SHP77 (cell line): ENCODE measurements around the gene ESYT3.
A peak's percentile ranks its signal among the peaks of the same experiment; 100 is the strongest.

Source experiments
- DNase-seq, 2 experiments: peaks; one replicate each; lab custom pipeline; 2025; lab: John Stamatoyannopoulos, UW

Gene ESYT3, protein sequence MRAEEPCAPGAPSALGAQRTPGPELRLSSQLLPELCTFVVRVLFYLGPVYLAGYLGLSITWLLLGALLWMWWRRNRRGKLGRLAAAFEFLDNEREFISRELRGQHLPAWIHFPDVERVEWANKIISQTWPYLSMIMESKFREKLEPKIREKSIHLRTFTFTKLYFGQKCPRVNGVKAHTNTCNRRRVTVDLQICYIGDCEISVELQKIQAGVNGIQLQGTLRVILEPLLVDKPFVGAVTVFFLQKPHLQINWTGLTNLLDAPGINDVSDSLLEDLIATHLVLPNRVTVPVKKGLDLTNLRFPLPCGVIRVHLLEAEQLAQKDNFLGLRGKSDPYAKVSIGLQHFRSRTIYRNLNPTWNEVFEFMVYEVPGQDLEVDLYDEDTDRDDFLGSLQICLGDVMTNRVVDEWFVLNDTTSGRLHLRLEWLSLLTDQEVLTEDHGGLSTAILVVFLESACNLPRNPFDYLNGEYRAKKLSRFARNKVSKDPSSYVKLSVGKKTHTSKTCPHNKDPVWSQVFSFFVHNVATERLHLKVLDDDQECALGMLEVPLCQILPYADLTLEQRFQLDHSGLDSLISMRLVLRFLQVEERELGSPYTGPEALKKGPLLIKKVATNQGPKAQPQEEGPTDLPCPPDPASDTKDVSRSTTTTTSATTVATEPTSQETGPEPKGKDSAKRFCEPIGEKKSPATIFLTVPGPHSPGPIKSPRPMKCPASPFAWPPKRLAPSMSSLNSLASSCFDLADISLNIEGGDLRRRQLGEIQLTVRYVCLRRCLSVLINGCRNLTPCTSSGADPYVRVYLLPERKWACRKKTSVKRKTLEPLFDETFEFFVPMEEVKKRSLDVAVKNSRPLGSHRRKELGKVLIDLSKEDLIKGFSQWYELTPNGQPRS

DNA sequence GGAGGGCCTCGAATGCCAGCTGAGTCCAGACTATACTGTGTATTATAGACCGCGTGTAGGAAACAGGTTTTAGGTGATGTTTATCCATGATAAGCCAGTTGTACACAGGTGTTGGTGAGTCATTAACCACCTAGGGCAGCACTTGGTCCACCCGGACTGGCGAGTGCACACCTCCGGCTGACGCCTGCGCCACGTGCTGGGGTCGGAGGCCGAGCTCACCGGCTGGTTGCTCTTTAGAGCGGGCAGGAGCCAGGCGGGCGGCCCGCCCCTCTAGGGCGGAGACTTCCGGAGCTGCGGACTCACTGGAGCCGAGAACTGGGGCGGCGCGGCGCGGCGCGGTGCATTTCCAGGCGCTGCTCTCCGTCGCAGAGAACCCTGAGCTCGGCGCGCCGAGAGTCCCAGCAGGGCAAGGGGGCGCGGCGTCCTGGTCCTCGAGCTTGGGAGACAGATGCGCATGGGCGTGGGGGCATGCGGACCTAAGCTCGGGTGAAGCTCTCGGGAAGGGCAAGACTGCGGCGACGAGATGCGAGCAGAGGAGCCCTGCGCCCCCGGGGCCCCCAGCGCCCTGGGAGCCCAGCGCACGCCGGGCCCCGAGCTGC is at the start of gene ESYT3:
Gene ESYT3, plus strand, starts transcription at position 341 of the 599 bp plus-strand sequence. Its CDS starts 183 bp downstream, at position 524.
- no peak for DNase-seq

DNA sequence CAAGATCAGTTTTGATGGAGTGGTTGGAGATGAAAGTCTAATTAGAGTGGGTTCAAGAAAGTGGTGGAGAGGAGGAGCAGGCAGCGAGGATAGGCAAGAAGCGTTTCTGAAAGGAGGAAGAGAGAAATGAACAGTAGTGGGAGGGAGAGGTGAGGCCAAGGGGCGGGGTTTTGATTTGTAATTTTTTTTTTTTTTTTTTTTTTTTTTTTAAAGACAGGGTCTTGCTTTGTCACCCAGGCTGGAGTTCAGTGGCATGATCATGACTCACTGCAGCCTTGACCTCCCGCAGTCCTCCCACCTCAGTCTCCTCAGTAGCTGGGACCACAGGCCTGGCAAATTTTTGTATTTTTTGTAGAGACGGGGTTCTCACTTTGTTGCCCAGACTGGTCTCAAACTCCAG is 49.4 kb upstream of the ESYT3 start:
- DNase-seq = no peak

DNA sequence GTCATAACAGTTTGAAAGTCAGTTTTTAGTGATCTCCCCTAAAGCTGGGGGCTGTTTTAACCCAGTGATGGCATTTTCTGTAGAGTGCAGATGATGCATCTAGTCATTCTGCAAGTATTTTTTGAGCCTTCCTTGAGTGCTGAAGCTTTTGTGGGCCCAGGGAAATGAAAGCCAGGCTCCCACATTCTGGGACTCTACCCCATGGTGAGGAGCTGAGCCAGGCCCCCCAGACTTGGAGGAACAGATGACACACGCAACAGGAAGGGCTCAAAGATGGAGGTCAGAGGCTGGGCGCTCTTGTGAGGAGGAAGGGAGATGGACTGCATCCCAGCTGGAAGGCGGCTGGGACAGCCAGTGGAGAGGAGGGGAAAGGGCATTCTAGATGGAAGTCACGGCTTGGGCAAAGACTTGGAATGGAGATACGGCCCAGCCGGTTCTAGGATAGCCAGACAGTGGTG is 45.2 kb upstream of the ESYT3 start:
- no peak for DNase-seq

DNA sequence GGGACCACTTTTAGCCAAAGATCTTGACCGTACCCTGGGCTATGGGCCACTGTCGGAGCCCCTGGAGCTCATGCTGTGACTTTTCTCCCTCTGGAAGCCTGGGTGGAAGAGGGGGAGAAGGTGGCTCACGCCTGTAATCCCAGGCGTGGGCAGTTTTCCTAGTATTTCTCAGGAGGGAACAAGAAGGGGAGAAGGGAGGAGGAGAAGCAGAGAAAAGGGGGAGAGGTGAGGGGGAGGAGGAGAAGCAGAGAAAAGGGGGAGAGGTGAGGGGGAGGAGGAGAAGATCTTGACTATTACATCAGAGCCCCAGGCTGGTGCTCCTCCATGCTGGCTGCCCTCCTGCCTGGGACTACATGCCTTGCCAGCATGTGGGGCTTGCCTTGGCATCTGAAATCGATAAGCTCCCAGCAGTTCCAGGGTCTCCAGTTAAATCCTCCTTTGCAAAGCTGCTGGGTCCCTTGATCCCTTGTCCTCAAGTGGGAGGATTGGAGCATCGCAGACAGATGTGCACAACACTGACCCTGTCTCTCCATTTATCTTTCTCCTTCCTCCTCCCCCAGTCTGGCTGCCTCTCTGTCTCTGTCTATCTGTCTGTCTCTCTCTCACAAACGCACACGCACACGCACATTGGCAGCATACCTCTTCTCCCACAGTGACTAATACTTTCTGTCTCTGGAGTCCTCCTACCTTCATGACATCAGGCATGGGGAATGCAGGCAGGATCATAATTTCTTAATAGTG is 44.4 kb upstream of the ESYT3 start:
- no peak for DNase-seq

DNA sequence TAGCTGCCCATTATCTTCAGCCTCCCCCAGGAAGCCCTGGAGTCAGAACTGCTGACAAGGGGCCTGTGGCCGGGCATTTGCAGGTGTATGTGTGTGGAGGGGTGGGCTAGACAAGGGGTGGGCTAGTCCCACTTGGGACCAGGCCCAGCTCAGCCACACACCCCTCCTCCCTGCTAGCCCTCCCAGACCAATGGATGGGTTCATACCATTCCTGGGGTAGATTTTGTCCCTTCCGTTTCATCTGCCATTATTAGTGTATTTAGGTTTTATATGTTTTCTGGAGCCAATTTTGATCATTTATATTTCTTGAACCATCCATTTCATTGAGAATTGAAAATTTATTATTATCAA is 43.9 kb upstream of the ESYT3 start:
- DNase-seq = no peak

DNA sequence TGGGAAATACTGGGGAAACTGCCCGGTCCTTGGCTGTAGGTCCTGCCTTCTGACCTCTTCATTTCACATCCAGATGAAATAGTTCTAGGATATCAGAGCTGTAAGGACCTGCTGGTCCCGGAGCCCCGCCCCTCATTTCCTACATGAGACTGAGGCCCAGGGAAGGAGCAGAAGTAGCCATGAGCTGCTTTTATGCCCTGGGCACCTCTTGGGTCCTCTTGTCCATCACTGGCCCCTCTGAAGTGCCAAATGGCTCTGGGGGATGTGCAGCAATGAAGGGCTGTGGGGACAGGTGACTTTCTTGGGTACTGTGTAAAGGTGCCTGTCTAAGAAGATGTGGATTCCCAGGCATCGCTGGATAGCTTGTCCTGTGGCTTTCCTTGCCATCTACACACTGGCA is 40.3 kb upstream of the ESYT3 start:
- no peak for DNase-seq

DNA sequence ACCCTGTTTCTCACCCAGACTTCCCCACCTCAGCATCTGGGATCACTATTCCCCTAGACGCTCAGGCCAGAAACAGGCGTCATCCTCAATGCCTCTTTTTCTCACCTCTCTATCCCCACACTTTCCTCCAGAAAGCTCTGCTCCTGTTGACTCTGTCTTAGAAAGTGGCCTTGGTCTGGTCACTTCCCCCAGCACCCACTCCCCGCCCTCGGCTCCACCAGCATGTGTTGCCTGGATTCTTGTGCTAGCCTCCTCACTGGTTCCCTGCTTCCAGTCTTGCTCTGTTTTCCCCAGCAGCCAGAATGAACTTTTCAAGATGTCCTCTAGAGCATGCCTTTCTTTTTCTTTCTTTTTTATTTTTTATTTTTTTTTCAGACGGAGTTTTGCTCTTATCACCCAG is 39.7 kb upstream of the ESYT3 start:
- DNase-seq = no peak

DNA sequence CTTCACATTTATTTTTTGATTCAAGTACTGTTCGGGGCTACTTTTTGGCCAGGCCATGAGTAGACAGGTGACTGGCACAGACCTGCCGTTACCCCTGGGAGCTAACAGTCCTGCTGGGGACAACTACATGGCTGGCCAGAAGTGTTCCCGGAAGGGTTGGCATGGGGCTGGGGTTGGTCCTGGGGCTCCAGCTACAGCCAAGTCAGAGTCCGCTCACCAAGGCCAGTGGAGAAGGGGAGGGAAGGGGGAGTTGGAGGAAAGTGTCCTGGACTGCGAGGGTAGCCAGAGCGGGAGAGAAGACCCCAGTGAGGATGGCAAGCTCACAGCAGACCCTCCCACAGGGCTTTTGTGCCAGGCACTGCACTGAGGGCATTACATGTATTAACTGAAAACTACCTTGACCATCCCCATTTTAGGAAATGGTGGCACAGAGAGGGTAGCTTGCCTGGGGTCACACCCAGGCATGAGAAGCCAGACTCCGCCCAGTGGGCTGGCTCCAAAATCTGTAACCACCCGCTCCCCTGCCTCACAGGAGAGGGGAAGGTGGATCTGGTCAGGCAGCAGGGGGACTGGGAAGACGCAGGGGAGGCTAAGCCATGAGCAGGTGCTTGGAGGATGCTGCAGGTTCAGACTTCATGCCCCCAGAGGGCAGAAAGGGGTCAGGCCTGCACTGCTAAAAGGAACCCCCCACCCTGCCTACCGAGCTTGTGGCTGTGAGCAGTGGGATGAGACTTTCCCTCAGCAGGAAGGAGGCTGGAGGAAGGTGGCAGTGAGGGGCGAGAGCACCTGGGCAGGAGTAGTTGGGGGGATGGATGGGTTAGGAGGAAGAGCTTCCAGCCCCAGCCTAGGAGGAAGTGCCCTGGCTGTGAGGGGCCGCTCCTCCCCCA is 38.3 kb upstream of the ESYT3 start:
- DNase-seq = no peak

DNA sequence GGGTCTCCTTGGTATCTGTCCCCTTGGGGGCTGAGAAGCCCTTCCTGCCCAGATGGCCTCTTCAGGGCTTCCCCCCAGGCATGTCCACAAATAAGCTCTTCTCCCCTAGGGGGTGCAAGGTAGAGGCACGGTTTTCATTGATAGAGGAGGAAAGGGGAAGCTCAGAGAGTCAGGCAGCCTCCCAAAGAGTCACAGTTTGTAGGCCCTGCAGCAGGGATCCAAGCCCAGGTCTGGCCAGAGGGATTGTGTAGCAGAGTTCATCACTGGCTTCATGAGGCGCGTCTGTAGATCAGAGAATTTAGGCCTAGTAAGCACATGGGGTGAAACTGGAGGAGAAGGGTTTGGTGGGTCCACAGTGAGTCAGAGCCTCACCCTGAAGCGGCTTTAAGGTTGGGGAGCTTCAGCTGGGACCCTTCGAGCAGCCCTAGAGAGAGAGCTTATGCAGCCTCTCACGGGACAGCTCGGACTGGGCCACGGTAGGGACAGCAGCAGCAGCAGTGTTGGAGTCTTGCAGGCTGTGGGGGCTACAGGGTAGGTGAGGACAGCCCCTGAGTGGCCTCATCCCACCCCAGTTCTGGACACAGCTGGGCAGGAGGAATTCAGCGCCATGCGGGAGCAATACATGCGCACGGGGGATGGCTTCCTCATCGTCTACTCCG is 37.5 kb upstream of the ESYT3 start:
- no peak for DNase-seq

DNA sequence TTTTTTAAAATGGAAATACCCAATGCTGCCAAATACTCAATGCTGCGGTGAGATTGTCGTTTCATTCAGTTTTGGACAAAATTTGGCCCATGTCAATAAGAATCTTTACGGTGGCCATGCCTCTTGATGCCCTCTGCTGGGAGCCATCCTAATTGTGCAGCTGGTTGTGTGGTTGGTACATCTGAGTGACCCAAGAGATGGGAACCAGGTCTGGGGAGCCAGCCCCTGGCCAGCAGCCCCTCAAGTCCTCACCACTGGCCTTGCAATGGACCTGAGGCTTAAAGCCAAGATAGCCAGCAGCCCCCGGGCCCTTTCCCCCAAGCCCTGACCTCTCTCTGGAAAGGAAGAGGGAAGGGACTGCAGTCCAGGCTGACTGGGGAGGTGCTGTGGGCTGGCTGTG is 36.4 kb upstream of the ESYT3 start:
- DNase-seq = no peak

DNA sequence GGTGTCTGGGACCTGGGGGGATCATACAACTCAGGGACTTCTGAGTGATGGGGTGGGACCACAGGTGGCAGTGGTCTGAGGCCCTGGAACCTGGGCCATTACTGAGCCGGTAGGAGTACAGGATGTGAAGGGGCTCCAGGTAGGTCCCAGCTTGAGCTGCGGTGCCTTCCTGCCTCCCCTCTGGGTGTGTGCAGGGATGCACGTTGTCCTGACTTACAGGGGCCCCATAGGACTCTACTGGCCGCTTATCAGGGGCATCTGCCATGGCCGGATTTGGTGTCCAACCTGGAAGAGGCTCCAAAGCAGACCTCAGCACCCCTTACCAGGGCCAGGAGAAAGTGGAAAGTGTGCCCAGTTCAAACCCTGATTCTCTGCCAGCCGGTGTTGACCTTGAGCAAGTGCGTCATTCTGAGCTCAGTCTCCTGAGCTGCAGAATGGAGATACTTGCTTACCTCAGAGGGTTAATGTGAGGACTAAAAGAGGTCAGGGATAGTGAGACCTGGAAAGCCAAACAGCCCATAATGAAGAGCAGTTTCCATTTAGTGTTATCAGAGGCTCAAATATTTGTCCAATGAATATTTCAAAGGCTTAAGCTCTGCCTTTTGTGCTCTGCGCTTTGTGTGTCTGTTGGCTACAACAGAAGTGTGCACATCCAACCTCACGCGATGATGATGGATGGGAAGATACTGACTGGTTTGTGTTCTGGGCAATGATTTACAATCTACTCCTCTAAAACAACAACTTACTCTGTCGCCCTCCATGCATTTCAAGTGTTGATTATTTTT is 35.4 kb upstream of the ESYT3 start:
- peak; percentile 50 to 88 for DNase-seq

DNA sequence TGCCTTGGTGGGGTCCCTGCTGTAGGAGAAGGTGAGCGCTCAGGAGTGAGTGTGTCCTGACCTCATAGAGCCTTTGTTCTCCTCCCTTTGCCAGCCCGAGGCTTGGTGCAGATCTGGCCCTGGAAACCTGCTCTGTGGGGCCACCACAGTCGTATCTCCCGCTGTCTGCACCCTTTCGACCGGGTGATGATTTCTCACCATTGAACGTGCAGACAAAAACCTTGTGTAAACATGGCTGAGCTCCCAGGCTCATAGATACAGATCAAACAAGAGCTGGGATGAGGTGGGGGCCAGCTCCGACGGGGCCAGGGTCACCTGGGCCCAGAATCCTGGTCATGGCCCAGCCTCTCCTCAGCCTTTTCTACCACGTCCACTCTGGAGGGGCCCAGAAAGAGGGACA is 34.6 kb upstream of the ESYT3 start:
- DNase-seq = peak; percentile 67 to 76

DNA sequence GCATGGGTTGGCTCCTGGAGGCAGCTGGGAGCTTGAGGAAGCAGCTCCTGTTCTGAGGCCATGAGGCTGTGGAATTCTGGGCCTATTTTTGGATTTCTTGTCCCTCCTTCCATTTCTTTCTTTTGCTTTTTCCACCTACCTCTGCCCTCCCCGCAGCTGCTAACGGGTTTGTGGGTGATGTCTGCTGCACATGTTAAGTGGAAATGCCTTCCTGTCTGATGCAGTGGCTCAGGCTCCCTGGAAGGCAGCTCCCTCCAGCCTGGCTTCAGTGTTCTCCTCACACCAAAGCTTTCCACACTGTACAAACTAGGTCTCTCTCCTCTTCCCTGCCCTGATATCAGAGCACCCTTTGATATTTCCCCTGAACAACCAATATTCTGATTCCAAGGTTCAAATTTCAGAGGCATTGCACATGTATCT is 33.8 kb upstream of the ESYT3 start:
- peak in 1 of 2 experiments; percentile 4 for DNase-seq

DNA sequence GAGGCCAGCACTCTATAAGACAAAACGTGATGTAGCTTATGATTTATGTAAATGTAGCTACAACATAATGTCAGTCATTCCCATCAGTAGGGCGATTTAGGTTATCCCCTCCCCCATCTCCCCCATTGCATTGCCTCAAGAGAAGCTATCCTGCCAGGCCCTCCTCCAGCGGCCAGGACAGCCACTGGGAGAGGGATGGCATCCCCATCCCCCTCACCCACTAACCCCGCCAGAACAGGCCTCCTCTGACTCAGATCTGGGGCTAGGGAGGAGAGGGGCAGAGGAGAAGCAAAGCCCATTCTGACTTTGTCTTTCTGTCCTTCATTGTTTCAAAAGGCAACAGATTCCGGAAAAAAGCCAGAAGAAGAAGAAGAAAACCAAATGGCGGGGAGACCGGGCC is 32.6 kb upstream of the ESYT3 start:
- no peak for DNase-seq

DNA sequence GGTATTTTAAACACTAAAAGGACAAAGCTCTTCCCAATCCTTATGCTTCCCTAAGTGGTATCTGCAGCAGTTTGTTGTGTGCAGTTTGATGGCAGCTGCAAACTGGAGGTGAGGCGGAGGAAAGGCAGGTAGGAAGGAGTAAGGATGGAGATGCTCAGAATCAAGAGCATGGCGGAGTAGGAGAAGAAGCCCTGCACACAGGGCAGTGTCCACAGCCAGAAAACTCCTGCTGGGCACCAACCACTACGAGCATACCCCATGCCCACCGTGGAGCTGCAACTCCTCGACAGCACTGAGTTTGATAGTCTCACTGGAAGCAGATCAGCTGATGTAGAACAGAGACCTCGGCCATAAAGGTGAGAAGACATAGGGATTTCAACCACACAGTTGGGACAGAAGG is 30.3 kb upstream of the ESYT3 start:
- no peak for DNase-seq

DNA sequence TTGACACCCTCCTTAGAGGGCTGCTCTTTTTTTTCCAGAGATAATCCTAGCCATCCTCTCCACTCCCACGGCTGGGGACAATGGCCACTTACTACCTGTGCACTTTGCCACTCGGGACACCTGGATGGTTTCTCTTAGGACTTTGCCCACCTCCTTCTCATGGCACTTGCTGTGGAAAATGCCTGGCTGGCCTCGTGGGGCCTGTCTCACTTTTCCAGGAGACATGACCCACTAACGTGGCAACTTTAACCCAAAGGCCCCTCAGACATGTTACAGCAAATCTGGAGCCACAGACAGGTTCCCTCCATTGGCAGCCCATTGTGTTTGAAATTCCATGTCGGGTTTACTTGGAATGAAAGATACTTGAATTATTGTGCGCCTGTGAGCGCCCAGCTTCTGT is 29.4 kb upstream of the ESYT3 start:
- no peak for DNase-seq

DNA sequence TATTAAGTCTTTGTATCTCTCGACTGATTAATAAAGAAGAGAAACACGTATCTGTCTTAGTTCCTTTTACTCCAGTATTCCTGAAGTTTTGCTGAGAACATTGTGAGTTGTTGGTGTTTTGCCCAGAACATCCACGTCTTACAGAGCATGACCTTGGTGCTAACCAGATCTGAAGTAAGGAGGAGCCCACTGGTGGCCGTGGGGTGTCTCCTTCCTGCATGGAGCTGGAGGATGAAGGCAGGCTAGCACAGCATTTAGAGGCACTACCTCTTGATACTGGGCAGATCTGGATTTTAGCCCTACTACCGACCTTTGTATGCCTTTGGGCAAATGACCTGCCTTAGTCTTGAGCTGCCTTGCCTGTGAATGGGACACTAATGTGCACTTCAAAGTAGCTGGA is 28.9 kb upstream of the ESYT3 start:
- no peak for DNase-seq

DNA sequence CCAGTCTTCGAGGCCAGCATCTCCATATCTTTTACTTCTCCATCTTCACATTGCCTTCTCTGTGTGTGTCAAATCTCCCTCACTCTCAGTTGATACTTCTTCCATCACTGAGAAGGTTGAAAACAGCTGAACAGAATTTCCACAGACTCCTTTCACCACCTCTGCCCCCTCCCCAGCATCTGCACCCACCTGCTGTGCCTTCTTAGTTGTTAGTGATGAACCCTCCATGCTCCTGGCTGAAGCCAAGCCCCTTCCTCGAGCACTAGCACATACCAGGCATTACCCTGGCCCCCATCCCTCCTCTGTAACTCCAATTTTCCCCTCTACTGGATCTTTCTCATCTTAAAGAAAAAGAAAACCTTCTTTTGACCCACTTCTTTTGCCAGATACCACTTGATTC is 27.8 kb upstream of the ESYT3 start:
- DNase-seq = no peak

DNA sequence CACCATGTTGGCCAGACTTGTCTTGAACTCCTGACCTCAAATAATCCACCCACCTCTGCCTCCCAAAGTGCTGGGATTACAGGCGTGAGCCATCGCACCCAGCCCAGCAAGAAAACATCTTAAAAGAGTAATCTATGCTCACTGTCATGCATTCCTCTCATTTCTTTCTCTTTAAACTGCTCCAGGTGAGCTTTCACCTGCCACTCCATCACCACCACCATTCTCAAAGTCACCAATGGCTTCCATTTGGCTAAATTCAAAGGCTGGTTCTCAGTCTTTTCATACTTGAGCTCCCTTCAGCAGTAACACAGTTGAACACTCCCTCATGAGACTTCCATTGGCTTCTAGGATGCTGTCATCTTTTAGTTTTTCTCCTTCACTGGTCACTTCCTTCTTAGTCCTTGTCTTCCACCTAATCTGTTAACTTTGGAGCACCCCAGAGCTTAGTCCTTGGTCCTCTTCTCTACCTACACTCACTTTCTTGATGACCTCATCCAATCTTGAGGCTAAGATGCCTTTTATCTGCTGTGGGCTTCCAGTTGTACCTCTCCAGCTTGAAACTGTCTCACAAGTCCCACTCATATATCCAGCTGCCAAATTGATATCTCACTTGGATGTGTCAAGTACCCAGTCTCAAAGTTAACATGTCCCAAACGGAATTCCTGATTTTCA is 27.0 kb upstream of the ESYT3 start:
- no peak for DNase-seq
